B cell (primary cell): ENCODE results near the gene SRPK1. TPM values are rescaled to one million over a fixed set of nuclear protein-coding genes. Genes with fewer than 3 reads are reported as not detected.

Experiments
- ATAC-seq: fragments of 200-7000 bp; cut with Tn5 transposase; one replicate; pipeline ENCODE4 v1.10.0; 2021; ENCODE audit warnings: low read depth, mild to moderate bottlenecking, moderate number of reproducible peaks, moderate library complexity
- CTCF ChIA-PET: fragments of 350-600 bp; sonication (Branson Sonifier 250); formaldehyde crosslinking; loops from one replicate; lab custom pipeline; 2021; ENCODE audit warnings: antibody characterized with exemption, inconsistent platforms; lab: Charles Lee
- POLR2A ChIA-PET: fragments of 350-600 bp; sonication (Branson Sonifier 250); formaldehyde crosslinking; loops from one replicate; lab custom pipeline; 2021; ENCODE audit warnings: antibody characterized with exemption; lab: Charles Lee
- DNase-seq: peaks from one replicate; pipeline ENCODE4 v3.0.0; 2013
- H2AFZ ChIP-seq: 2 replicates; pipeline ENCODE4 v1.6.1; 2012; ENCODE audit warnings: mild to moderate bottlenecking, low read depth, low read length; ENCODE audit not compliant: insufficient read depth, poor library complexity, severe bottlenecking
- H3K27ac ChIP-seq, 2 donors: 1 replicate in 1 of 2; 2 replicates in 1 of 2; pipeline ENCODE4 v1.5.1; 2012 to 2013; ENCODE audit warnings: low read length in 2 of 2, mild to moderate bottlenecking in 2 of 2, moderate library complexity in 1 of 2
- H3K27me3 ChIP-seq, 4 experiments: fragments of 200-600 bp in 1 of 4; sonication (generic) in 1 of 4; replicated peaks in 1 of 4; 1 replicate in 2 of 4; 2 replicates in 2 of 4; pipeline versions ENCODE4 v1.6.1 to v1.7.0; 2013 to 2016; ENCODE audit warnings: low read length in 3 of 4, mild to moderate bottlenecking in 2 of 4, mixed read lengths in 1 of 4, moderate library complexity in 1 of 4; ENCODE audit not compliant: insufficient read depth in 4 of 4, control insufficient read depth in 3 of 4; ENCODE audit errors: control extremely low read depth in 1 of 4
- H3K36me3 ChIP-seq, 2 experiments: replicated peaks in 1 of 2; 1 replicate in 1 of 2; 2 replicates in 1 of 2; pipeline versions ENCODE4 v1.6.1 to v1.7.1; 2013; ENCODE audit warnings: low read length in 1 of 2; ENCODE audit not compliant: insufficient read depth in 2 of 2, control insufficient read depth in 1 of 2; ENCODE audit errors: control extremely low read depth in 1 of 2, extremely low read depth in 1 of 2
- H3K4me1 ChIP-seq, 2 donors: fragments of 200-600 bp in 1 of 2; sonication (generic) in 1 of 2; 1 replicate in 1 of 2; 2 replicates in 1 of 2; pipeline versions ENCODE4 v1.5.1 to v1.6.1; 2013 to 2017; ENCODE audit warnings: low read length in 2 of 2; ENCODE audit not compliant: control insufficient read depth in 2 of 2, insufficient read depth in 2 of 2
- H3K4me2 ChIP-seq: replicated peaks from 2 replicates; pipeline ENCODE3; 2012; ENCODE audit warnings: mild to moderate bottlenecking, low read depth, low read length; ENCODE audit not compliant: poor library complexity, severe bottlenecking
- H3K4me3 ChIP-seq, 5 experiments: fragments of 200-600 bp in 1 of 5; sonication (generic) in 1 of 5; 1 replicate in 3 of 5; 2 replicates in 2 of 5; pipeline versions ENCODE4 v1.5.1 to v1.7.0; 2011 to 2016; ENCODE audit warnings: low read length in 4 of 5, mild to moderate bottlenecking in 4 of 5, low read depth in 2 of 5, control low read depth in 1 of 5, moderate library complexity in 1 of 5; ENCODE audit not compliant: insufficient read depth in 1 of 5; ENCODE audit errors: control extremely low read depth in 1 of 5, extremely low read depth in 1 of 5
- H3K79me2 ChIP-seq: fragments of 200-600 bp; sonication (generic); one replicate; pipeline ENCODE4 v1.6.0; 2016; ENCODE audit warnings: low read length; ENCODE audit not compliant: control insufficient read depth, insufficient read depth
- H3K9ac ChIP-seq: fragments of 200-600 bp; sonication (generic); 2 replicates; pipeline ENCODE4 v1.6.1; 2017; ENCODE audit warnings: mild to moderate bottlenecking, low read length, moderate library complexity
- H3K9me3 ChIP-seq, 3 donors: one replicate each; pipeline versions ENCODE4 v1.6.1 to v1.7.1; 2013; ENCODE audit warnings: low read length in 2 of 3; ENCODE audit not compliant: control insufficient read depth in 2 of 3, insufficient read depth in 1 of 3; ENCODE audit errors: control extremely low read depth in 1 of 3
- H4K20me1 ChIP-seq: 2 replicates; pipeline ENCODE4 v1.6.0; 2012; ENCODE audit warnings: mild to moderate bottlenecking, low read length; ENCODE audit not compliant: insufficient read depth, control insufficient read depth, poor library complexity, severe bottlenecking
- H3K27ac Mint-ChIP-seq: one replicate; pipeline ENCODE4 v1.8.0; 2021; ENCODE audit warnings: mixed read lengths
- H3K27me3 Mint-ChIP-seq: one replicate; pipeline ENCODE4 v1.8.0; 2021; ENCODE audit warnings: mixed read lengths
- H3K4me1 Mint-ChIP-seq: one replicate; pipeline ENCODE4 v1.8.0; 2021; ENCODE audit warnings: mixed read lengths
- H3K4me3 Mint-ChIP-seq: one replicate; pipeline ENCODE4 v1.8.0; 2021; ENCODE audit warnings: mixed read lengths
- H3K9me3 Mint-ChIP-seq: one replicate; pipeline ENCODE4 v1.8.0; 2022; ENCODE audit warnings: mixed read lengths; ENCODE audit not compliant: insufficient read depth
- EZH2 ChIP-seq: IDR thresholded peaks from 2 replicates; pipeline ENCODE4 v1.6.1; 2012; ENCODE audit warnings: borderline replicate concordance, low read depth, mild to moderate bottlenecking, moderate library complexity, low read length; ENCODE audit not compliant: insufficient read depth, poor library complexity, severe bottlenecking
- WGBS: methylation state at CpG from one replicate; pipeline ENCODE4 v1.1.5; 2013; ENCODE audit warnings: missing lambda C conversion rate; ENCODE audit not compliant: insufficient coverage; 5-methylcytosine and 5-hydroxymethylcytosine counted together
- intact Hi-C: fragments of 100-400 bp; cut with micrococcal nuclease; formaldehyde crosslinking; loops from one replicate; pipeline ENCODE4 v1.10.0; 2022
- polyA plus RNA-seq: library from polyadenylated mRNA; depleted of rRNA; stranded (reverse); fragments of >200 nt; gene quantifications from 2 replicates; pipeline ENCODE4 v1.2.3, GENCODE V29; 2012
- total RNA-seq, 2 donors: library from RNA; stranded (reverse); fragments of 120-200 nt in 1 of 2; gene quantifications; 1 replicate in 1 of 2; 2 replicates in 1 of 2; pipeline versions ENCODE4 v1.2.3 to v1.2.4, GENCODE V29; 2013 to 2022
- TF ChIP-seq, protein P1 (sequence below): fragments of 200-600 bp; IDR thresholded peaks from one replicate; pipeline ENCODE4 v1.8.0; 2022; ENCODE audit warnings: antibody characterized with exemption, mild to moderate bottlenecking

Gene SRPK1
- total and polyA plus RNA-seq, 2 donors (not counting 1 experiment from before 2014, with no cell fraction given) = 9.7 to 53.3 TPM

DNA sequence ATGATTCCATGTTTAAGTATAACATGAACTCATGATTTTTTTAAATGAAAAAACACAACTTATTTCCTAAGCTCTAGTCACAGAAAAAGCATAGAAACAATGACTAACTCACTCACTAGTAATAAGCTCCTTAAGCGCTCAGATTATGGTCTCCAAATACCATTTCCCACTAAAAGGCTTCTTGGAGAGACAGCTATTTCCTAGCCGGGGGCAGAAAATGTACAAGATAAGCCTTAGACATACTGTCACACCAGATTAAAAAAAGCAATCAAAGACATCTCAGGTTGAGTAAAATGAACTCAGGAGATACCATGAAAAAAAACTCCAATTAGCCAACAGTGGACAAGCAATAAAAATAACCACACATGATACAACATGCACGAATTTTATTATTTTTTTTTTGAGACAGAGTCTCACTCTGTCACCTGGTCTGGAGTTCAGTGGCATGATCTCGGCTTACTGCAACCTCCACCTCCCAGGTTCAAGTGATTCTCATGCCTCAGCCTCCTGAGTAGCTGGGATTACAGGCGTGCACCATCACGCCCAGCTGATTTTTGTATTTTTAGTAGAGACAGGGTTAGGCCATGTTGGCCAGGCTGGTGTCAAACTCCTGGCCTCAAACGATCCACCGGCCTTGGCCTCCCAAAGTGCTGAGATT is 14.9 kb downstream of the SRPK1 start:
- H3K4me2 ChIP-seq = no peak overlapping the region

More for the DNA sequence above, 14.9 kb downstream of the SRPK1 start:
- Histone ChIP-seq H3K4me1 (no peaks in the 10 kb centered on the region), H4K20me1 (no peaks in the 10 kb centered on the region), H3K9me3 (peaks cover 1 to 26% (median 23%) of the 10 kb centered on the region in 3 donors), H3K27me3 (no peaks in the 10 kb centered on the region), H2AFZ (no peak overlapping the region), H3K27ac (no peak overlapping the region), H3K79me2 (peaks cover 61% of the 10 kb centered on the region), H3K9ac (no peak overlapping the region), H3K36me3 (peaks cover 7 to 22% of the 10 kb centered on the region in 2 experiments), H3K4me3 (no peak overlapping the region)
- Mint-ChIP-seq H3K4me1 (peaks cover 1% of the 10 kb centered on the region), H3K4me3 (no peak overlapping the region), H3K27ac (no peak overlapping the region), H3K9me3 (peaks cover 7% of the 10 kb centered on the region), H3K27me3 (no peaks in the 10 kb centered on the region)
- TF ChIP-seq, protein P1, sequence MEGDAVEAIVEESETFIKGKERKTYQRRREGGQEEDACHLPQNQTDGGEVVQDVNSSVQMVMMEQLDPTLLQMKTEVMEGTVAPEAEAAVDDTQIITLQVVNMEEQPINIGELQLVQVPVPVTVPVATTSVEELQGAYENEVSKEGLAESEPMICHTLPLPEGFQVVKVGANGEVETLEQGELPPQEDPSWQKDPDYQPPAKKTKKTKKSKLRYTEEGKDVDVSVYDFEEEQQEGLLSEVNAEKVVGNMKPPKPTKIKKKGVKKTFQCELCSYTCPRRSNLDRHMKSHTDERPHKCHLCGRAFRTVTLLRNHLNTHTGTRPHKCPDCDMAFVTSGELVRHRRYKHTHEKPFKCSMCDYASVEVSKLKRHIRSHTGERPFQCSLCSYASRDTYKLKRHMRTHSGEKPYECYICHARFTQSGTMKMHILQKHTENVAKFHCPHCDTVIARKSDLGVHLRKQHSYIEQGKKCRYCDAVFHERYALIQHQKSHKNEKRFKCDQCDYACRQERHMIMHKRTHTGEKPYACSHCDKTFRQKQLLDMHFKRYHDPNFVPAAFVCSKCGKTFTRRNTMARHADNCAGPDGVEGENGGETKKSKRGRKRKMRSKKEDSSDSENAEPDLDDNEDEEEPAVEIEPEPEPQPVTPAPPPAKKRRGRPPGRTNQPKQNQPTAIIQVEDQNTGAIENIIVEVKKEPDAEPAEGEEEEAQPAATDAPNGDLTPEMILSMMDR = no peak
- no peak for TF ChIP-seq EZH2
- ATAC-seq (no peak), DNase-seq (no peak)
- CTCF ChIA-PET = interaction anchor here (0.5 kb wide), 1 partner anchor 355 kb away, joined by 3 read pairs; no protein-coding TSS in a partner anchor
- POLR2A ChIA-PET = no interaction called here
- intact Hi-C loops = no loop called here
- 83% methylated on average over 3 of the region's 8 CpGs for WGBS
